ENCODE measurements around the gene PANK2. TPM values are rescaled to one million over a fixed set of nuclear protein-coding genes. Genes with fewer than 3 reads are reported as not detected.

The PANK2 gene
- total RNA-seq, 1 experiment from 2014 or later = 41.6 TPM

DNA sequence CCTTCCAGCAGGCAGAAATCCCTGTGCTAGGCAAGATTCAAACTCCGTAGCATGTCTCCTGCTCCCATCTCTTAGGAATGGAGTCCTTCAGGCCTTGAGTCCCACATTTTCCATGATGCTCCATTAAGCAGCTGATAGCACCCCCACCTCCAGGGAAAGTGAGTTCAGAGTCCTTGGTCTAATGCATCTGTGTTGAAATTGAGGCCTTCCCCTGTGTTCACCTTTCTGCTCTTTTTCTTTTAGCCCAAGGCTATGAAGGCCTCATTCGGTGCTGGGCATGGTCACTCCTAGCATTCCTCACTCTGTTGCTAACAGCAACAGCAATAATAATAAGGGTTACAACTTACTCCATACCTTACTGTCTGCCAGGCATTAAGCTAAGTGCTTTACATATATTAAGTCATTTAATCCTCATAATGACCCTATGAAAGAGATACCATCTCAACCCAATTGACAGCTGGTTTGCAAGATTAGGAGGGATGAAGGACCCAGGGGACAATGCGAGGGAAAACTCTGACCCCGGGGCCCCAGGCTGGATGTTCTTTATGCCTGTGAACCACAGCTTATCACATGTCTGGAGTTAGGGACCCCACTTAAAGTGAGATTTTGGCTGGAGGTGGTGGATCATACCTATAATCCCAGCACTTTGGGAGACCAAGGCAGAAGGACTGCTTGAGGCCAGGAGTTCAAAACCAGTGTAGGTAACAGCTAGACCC lies 17.5 kb upstream of the PANK2 start (continued):
- TF ChIP-seq, protein P1, sequence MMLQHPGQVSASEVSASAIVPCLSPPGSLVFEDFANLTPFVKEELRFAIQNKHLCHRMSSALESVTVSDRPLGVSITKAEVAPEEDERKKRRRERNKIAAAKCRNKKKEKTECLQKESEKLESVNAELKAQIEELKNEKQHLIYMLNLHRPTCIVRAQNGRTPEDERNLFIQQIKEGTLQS (IDR thresholded peaks at IDR 0.05) = no peak
- TF ChIP-seq YY1 (IDR thresholded peaks at IDR 0.05; ENCODE audit: extremely low read depth, insufficient replicate concordance, low read depth, low read length) (no peak), FOSL1 (IDR thresholded peaks at IDR 0.05; ENCODE audit: low read depth) (no peak), SP1 (IDR thresholded peaks at IDR 0.05; ENCODE audit: low read depth) (no peak), EGR1 (IDR thresholded peaks at IDR 0.05; ENCODE audit: low read depth) (no peak), TCF7L2 (IDR thresholded peaks at IDR 0.05; ENCODE audit: borderline replicate concordance, extremely low read depth, insufficient read depth, insufficient read length) (no peak), ZFX (IDR thresholded peaks at IDR 0.05) (no peak)

DNA sequence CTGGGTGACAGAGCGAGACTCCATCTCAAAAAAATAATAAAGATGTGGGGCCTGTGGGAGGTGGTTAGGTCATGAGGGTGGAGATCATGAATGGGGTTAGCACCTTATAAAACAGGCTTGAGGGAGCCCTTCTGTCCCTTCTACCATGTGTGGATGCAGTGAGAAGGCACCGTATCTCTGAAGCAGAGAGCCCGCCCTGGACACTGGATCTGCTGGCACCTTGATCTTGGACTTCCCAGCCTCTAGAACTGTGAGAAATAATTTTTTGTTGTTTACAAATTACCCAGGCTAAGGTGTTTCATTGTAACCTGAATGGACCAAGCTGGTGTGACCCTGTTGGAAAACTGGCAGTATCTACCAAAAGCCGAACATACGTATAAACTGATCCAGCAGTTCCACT lies 15.7 kb upstream of the PANK2 start:
- ChIA-PET POLR2A (no interaction called here), RAD21 (ENCODE audit: low non-redundant PET in 1 of 2, low total read pairs in 2 of 2, uncharacterized antibody in 2 of 2, unreplicated experiment in 2 of 2) (no interaction called here), CTCF (no interaction called here)
- no peak overlapping the region for H2AFZ ChIP-seq (ENCODE audit: low read depth, low read length, poor library complexity, severe bottlenecking)
- no peak for DNase-seq (ENCODE audit: low read depth, low spot score)
- H3K27ac ChIP-seq (ENCODE audit: low read depth, low read length) = no peak overlapping the region
- no peaks in the 10 kb centered on the region for H3K27me3 ChIP-seq (ENCODE audit: insufficient read depth, low read length)
- no peaks in the 10 kb centered on the region for H4K20me1 ChIP-seq (ENCODE audit: insufficient read depth)
- TF ChIP-seq, protein P2, sequence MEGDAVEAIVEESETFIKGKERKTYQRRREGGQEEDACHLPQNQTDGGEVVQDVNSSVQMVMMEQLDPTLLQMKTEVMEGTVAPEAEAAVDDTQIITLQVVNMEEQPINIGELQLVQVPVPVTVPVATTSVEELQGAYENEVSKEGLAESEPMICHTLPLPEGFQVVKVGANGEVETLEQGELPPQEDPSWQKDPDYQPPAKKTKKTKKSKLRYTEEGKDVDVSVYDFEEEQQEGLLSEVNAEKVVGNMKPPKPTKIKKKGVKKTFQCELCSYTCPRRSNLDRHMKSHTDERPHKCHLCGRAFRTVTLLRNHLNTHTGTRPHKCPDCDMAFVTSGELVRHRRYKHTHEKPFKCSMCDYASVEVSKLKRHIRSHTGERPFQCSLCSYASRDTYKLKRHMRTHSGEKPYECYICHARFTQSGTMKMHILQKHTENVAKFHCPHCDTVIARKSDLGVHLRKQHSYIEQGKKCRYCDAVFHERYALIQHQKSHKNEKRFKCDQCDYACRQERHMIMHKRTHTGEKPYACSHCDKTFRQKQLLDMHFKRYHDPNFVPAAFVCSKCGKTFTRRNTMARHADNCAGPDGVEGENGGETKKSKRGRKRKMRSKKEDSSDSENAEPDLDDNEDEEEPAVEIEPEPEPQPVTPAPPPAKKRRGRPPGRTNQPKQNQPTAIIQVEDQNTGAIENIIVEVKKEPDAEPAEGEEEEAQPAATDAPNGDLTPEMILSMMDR (IDR thresholded peaks at IDR 0.05 in 2 of 3, conservative IDR thresholded peaks at IDR 0.05 in 1 of 3; ENCODE audit: borderline replicate concordance in 1 of 3, insufficient read depth in 1 of 3, low read depth in 2 of 3, low read length in 2 of 3) = no peak
- TF ChIP-seq FOSL1 (IDR thresholded peaks at IDR 0.05; ENCODE audit: low read depth) (no peak), ZNF274 (IDR thresholded peaks at IDR 0.05; ENCODE audit: low read depth, low read length) (no peak), RAD21 (IDR thresholded peaks at IDR 0.05; ENCODE audit: low read depth) (no peak), JUND (IDR thresholded peaks at IDR 0.05) (no peak)
- no peaks in the 10 kb centered on the region for H3K9me2 ChIP-seq (ENCODE audit: insufficient read depth)
- intact Hi-C loops (cut with micrococcal nuclease) = no loop called here
- H3K4me2 ChIP-seq (ENCODE audit: low read length) = no peak overlapping the region
- no peak overlapping the region for H3K4me3 ChIP-seq (replicated peaks in 1 of 2; ENCODE audit: low read depth in 1 of 2, low read length in 2 of 2)
- peaks cover 11 to 20% of the 10 kb centered on the region in 2 experiments; a peak in 3 of 4 replicates for H3K36me3 ChIP-seq (ENCODE audit: control insufficient read depth in 1 of 2, insufficient read depth in 2 of 2, low read length in 2 of 2)
- no TSS peak for BruUV-seq (replicated peaks)
- no peak for ATAC-seq
- H3K79me2 ChIP-seq (ENCODE audit: insufficient read depth, low read length) = no peaks in the 10 kb centered on the region
- H3K9me3 ChIP-seq (ENCODE audit: control insufficient read depth in 1 of 2, insufficient read depth in 1 of 2, low read depth in 1 of 2, low read length in 2 of 2) = no peaks in the 10 kb centered on the region
- no peaks in the 10 kb centered on the region for H3K4me1 ChIP-seq (ENCODE audit: control insufficient read depth in 1 of 2, insufficient read depth in 2 of 2, low read length in 2 of 2)
- no peak overlapping the region for H3K9ac ChIP-seq (ENCODE audit: low read length)
